Hypothalamus (tissue), 51 donors: ENCODE results near the gene REC8.

Source experiments
- DNase-seq, 51 donors: peaks; one replicate each; lab custom pipeline; 2025; lab: John Stamatoyannopoulos, UW

The REC8 gene

DNA sequence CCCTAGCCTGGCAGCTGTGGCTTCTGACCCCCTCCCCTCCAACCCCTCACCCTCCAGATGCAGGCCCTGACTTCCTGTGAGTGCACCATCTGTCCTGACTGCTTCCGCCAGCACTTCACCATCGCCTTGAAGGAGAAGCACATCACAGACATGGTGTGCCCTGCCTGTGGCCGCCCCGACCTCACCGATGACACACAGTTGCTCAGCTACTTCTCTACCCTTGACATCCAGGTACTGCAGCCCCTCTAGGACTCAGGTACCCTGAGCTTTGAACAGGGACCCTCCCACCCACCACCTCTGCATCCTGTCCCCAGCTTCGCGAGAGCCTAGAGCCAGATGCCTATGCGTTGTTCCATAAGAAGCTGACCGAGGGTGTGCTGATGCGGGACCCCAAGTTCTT, 16.8 kb upstream of the REC8 start:
- DNase-seq: no peak

- no peak for DNase-seq
Measured at GRCh38 chr14:24156840-24157239, 15.0 kb upstream of the REC8 start.

DNA sequence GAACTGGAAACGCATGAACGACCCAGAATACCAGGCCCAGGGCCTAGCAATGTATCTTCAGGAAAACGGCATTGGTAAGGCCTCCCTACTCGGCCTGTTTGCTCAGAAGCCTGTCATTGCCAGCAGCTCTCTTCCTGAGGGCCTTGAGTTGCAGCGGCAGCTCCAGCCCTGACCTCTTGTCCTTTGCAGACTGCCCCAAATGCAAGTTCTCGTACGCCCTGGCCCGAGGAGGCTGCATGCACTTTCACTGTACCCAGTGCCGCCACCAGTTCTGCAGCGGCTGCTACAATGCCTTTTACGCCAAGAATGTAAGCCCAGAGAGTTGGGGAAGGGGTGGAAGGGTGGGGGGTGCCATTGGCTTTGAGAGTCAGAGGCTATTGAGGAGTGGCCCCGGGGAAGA, 14.5 kb upstream of the REC8 start:
- DNase-seq: no peak

DNA sequence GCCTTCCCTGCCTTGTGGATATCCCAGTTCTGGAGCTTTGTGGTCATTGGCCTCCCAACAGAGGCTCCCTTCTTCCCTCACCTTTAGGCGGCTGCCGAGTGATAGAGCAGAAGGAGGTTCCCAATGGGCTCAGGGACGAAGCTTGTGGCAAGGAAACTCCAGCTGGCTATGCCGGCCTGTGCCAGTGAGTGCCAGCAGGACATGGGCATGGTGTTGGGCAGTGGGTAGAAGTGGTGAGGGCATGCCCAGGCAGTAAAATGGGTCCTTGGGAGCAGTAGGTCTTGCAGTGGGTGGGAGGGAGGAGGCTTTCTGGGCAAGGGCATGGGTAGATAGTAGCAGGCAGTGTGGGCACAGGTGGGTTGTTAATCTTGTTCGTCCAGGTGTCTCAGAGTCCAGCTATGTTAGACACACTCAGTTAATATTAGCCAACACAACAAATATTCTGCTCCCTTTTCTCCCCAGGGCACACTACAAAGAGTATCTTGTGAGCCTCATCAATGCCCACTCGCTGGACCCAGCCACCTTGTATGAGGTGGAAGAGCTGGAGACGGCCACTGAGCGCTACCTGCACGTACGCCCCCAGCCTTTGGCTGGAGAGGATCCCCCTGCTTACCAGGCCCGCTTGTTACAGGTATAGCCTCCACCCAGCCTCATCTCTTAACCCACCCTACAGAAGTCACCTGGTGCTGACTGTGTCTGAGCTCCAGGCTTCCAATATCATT, 11.9 kb upstream of the REC8 start:
- no peak for DNase-seq

- no peak for DNase-seq
Measured at GRCh38 chr14:24160499-24160849, 11.4 kb upstream of the REC8 start.

DNA sequence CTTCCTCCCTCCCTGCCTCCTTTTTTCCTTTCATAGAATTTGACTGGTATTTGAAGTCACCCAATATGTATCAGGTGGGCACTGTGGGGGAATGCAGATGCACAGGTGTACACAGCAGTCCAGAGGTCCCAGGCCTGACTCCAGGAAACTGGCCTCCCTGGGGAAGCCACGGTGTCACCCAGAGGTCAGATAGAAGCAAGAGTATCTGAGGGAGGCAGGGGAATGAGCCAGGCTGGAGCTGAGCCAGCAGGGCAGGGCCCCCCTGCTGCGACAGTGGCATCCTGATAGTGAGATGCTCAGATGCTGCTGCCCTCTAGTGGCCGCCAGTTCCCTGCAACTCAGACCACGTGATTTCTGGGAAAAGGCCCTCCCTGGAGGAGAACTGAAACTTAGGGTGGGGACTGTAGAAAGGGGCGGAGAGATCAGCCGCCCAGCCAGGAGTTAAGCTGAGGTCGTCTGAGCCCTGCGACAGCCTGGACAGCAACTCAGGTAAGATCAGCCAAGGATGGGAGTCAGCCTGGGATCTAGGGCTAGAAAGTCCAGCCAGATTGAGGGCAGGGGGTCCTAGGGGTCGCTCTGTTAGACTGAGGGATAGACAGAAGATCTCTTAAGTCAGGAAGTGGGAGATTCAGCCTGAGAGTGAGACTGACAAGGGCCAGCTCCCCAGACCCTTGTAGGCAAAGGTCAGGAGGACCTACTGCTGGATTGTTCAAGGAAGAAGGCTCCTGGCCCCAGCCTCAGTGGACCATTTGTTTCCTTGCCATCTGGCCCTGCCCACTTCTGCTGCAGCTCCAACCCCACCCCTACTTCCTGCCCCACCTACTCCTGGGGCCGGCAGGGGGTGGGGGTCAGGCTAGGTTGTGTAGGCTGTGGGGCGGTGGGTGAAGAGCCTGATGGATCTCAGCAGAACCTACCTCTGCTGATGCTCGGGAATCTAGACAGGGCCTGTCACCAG, 10.8 kb upstream of the REC8 start, which contains the start of gene IRF9:
Gene IRF9, plus strand, starts transcription at position 416 of the 955 bp plus-strand sequence. CDS start 880 bp downstream, outside the sequence.
- peak; percentile 68 to 99 (median 92) for DNase-seq

DNA sequence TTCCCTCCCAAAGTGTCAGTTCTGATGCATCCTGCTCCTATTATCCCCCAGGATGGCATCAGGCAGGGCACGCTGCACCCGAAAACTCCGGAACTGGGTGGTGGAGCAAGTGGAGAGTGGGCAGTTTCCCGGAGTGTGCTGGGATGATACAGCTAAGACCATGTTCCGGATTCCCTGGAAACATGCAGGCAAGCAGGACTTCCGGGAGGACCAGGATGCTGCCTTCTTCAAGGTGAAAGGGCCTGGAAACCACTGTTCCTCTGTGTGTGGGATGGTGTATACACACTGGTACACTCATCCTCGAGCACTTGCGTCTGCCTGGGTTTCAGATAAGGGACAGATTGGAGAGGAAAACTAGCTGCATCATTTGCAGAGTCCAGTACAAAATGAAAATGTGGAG, 9.8 kb upstream of the REC8 start:
- peak in 5 of 51 donors; percentile 8 to 24 (median 14) for DNase-seq

DNA sequence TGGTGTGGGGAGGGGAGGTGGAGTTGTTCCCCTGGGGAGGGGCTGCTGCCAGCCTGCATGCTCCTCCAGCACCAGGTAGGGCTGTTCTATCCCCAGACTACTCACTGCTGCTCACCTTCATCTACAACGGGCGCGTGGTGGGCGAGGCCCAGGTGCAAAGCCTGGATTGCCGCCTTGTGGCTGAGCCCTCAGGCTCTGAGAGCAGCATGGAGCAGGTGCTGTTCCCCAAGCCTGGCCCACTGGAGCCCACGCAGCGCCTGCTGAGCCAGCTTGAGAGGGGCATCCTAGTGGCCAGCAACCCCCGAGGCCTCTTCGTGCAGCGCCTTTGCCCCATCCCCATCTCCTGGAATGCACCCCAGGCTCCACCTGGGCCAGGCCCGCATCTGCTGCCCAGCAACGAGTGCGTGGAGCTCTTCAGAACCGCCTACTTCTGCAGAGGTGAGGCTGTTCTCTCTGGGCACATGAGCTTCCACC, 7.3 kb upstream of the REC8 start:
- no peak for DNase-seq

GRCh38 chr14:24165785-24166184, 6.1 kb upstream of the REC8 start:
- no peak for DNase-seq

DNA sequence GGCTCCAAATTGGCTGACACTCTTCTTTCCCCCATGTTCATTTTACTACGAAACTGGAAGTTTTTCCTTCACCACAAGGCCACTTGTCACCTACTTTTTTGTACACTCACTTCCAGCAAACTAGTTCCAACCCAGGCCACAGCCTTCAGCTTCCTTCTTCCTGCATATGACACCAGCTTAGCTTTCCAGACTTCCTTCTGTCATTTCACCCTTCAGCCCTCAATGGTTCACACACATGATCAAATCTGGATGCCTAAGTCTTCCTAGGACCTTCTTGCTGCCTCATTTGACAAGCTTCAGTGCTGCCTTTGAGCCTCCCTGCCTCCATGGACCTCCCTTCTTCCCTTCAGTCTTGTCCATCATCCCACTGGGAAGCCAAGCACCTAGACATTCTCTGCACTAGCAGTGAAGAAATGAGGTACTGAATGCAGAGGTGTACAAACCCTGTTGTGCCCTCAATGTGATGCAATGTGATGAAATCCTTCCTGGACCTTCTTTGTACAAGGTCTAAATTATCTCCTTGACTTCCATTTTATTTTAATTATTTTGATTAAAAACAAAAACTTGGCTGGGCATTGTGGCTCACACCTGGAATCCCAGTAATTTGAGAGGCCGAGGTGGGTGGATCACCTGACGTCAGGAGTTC, 4.3 kb upstream of the REC8 start:
- DNase-seq: no peak

GRCh38 chr14:24172261-24172860, 481 bp downstream of the REC8 start:
- peak in 7 of 51 donors; percentile 12 to 51 (median 31) for DNase-seq

- peak in 4 of 51 donors; percentile 16 to 41 (median 32) for DNase-seq
Measured at GRCh38 chr14:24172871-24173281, 996 bp downstream of the REC8 start.

GRCh38 chr14:24176599-24176998, 4.7 kb downstream of the REC8 start:
- DNase-seq: no peak

- no peak for DNase-seq
Measured at GRCh38 chr14:24177041-24177825, 5.4 kb downstream of the REC8 start.

DNA sequence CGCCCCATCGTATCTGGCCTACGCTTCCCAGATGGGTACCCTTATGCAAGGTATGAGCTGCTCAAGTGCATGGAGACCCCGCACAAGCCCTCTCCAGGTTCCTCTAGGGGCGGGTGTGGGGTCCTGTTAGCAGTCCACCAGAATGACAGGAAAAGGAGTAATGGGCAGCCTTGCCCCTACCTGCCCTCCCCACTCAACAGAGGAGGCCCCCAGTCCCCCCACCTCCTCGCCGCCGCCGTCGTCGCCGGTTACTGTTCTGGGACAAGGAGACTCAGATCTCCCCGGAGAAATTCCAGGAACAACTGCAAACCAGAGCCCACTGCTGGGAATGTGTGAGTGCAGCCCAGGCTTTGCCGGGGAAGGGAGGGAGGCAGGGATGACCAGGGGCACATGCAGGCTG, 6.0 kb downstream of the REC8 start:
- DNase-seq: no peak

- DNase-seq: no peak
Measured at GRCh38 chr14:24178399-24179178, 6.7 kb downstream of the REC8 start.

GRCh38 chr14:24179294-24179960, 7.5 kb downstream of the REC8 start:
- DNase-seq: no peak
